HCT116 (cell line): ENCODE measurements around the gene SPATA25. TPM values are rescaled to one million over a fixed set of nuclear protein-coding genes. Genes with fewer than 3 reads are reported as not detected.

Experiments used
- ATAC-seq: fragments of 200-7000 bp; cut with Tn5 transposase; 2 replicates; pipeline ENCODE4 v1.9.1; 2020; ENCODE audit warnings: mild to moderate bottlenecking, moderate library complexity
- BruUV-seq: library from RNA; stranded (reverse); fragments of 400-500 nt; replicated peaks from 2 replicates; lab custom pipeline; 2021; lab: Mats Ljungman, UMichigan
- CTCF ChIA-PET: fragments of 300-600 bp; sonication (Branson Sonifier 250); formaldehyde crosslinking; loops from one replicate; lab custom pipeline; 2021; ENCODE audit warnings: antibody characterized with exemption; lab: Charles Lee
- POLR2A ChIA-PET: fragments of 300-600, 350-600 bp; sonication (Branson Sonifier 250); formaldehyde crosslinking; loops from one replicate; lab custom pipeline; 2021; ENCODE audit warnings: antibody characterized with exemption; lab: Charles Lee
- RAD21 ChIA-PET, 2 experiments: fragments of 300-600 bp; sonication (Branson Sonifier 250); formaldehyde crosslinking; loops; one replicate each; lab custom pipeline; 2023; ENCODE audit warnings: low total read pairs in 2 of 2; ENCODE audit not compliant: uncharacterized antibody in 2 of 2, unreplicated experiment in 2 of 2, low non-redundant PET in 1 of 2; lab: Charles Lee
- DNase-seq: peaks from one replicate; pipeline ENCODE4 v3.0.0-alpha.2; 2010; ENCODE audit warnings: low read depth, low spot score
- H2AFZ ChIP-seq: fragments of 200-600 bp; shearing (Covaris generic), sonication (generic); 2 replicates; pipeline ENCODE4 v1.6.1; 2017; ENCODE audit warnings: low read depth, mixed run types, mixed read lengths, antibody characterized with exemption, low read length; ENCODE audit not compliant: poor library complexity, severe bottlenecking
- H3K27ac ChIP-seq: 2 replicates; pipeline ENCODE4 v1.5.1; 2012; ENCODE audit warnings: low read depth, low read length
- H3K27me3 ChIP-seq: fragments of 200-600 bp; sonication (generic); 2 replicates; pipeline ENCODE4 v1.6.1; 2016; ENCODE audit warnings: mixed run types, low read length, mixed read lengths; ENCODE audit not compliant: insufficient read depth
- H3K36me3 ChIP-seq, 2 experiments: fragments of 200-500 bp in 1 of 2; fragments of 200-600 bp in 1 of 2; sonication (Bioruptor generic) in 1 of 2; sonication (generic) in 1 of 2; 2 replicates each; pipeline versions ENCODE4 v1.5.1 to v1.6.1; 2014 to 2016; ENCODE audit warnings: low read length in 2 of 2, inconsistent platforms in 1 of 2, mixed read lengths in 1 of 2, mixed run types in 1 of 2; ENCODE audit not compliant: insufficient read depth in 2 of 2, control insufficient read depth in 1 of 2
- H3K4me1 ChIP-seq, 2 experiments: fragments of 200-600 bp in 1 of 2; sonication (generic) in 1 of 2; 2 replicates each; pipeline versions ENCODE4 v1.5.1 to v1.6.1; 2012 to 2017; ENCODE audit warnings: low read length in 2 of 2, inconsistent platforms in 1 of 2, mild to moderate bottlenecking in 1 of 2, mixed read lengths in 1 of 2, mixed run types in 1 of 2, moderate library complexity in 1 of 2; ENCODE audit not compliant: insufficient read depth in 2 of 2, control insufficient read depth in 1 of 2
- H3K4me2 ChIP-seq: fragments of 200-600 bp; sonication (generic); 2 replicates; pipeline ENCODE4 v1.6.1; 2017; ENCODE audit warnings: mixed run types, low read length, mixed read lengths
- H3K4me3 ChIP-seq, 2 experiments: fragments of 200-600 bp in 1 of 2; sonication (generic) in 1 of 2; replicated peaks in 1 of 2; 2 replicates each; pipeline ENCODE4 v1.5.1; 2011 to 2016; ENCODE audit warnings: low read length in 2 of 2, control low read depth in 1 of 2, low read depth in 1 of 2, mild to moderate bottlenecking in 1 of 2, mixed read lengths in 1 of 2, mixed run types in 1 of 2
- H3K79me2 ChIP-seq: fragments of 200-600 bp; sonication (generic); 2 replicates; pipeline ENCODE4 v1.6.1; 2017; ENCODE audit warnings: mild to moderate bottlenecking, mixed run types, low read length, moderate library complexity, mixed read lengths; ENCODE audit not compliant: insufficient read depth
- H3K9ac ChIP-seq: fragments of 200-600 bp; sonication (generic); 2 replicates; pipeline ENCODE4 v1.6.1; 2016; ENCODE audit warnings: low read length, mixed read lengths
- H3K9me2 ChIP-seq: fragments of 200-600 bp; sonication (generic), shearing (Covaris generic); 2 replicates; pipeline ENCODE4 v1.6.1; 2017; ENCODE audit warnings: mixed run types, mild to moderate bottlenecking, moderate library complexity; ENCODE audit not compliant: insufficient read depth
- H3K9me3 ChIP-seq, 2 experiments: fragments of 200-500 bp in 1 of 2; fragments of 200-600 bp in 1 of 2; sonication (Bioruptor generic) in 1 of 2; sonication (generic) in 1 of 2; 2 replicates each; pipeline ENCODE4 v1.6.1; 2014 to 2017; ENCODE audit warnings: low read length in 2 of 2, mixed read lengths in 2 of 2, inconsistent platforms in 1 of 2, low read depth in 1 of 2, mild to moderate bottlenecking in 1 of 2, mixed run types in 1 of 2, moderate library complexity in 1 of 2; ENCODE audit not compliant: control insufficient read depth in 1 of 2, insufficient read depth in 1 of 2
- H4K20me1 ChIP-seq: fragments of 200-600 bp; sonication (generic), shearing (Covaris generic); 2 replicates; pipeline ENCODE4 v1.6.1; 2017; ENCODE audit warnings: mixed run types, mild to moderate bottlenecking, moderate library complexity; ENCODE audit not compliant: insufficient read depth
- ATF3 ChIP-seq: IDR thresholded peaks from 2 replicates; pipeline ENCODE4 v1.6.1; 2012
- CEBPB ChIP-seq: IDR thresholded peaks from 2 replicates; pipeline ENCODE4 v1.6.1; 2012; ENCODE audit warnings: low read depth
- EGR1 ChIP-seq: IDR thresholded peaks from 2 replicates; pipeline ENCODE4 v1.6.1; 2012; ENCODE audit warnings: low read depth
- EZH2 ChIP-seq: fragments of 200-600 bp; sonication (generic); IDR thresholded peaks from 2 replicates; pipeline ENCODE4 v1.6.1; 2017; ENCODE audit warnings: antibody characterized with exemption, mixed run types
- EZH2phosphoT487 ChIP-seq: fragments of 200-600 bp; IDR thresholded peaks from 2 replicates; pipeline ENCODE4 v1.6.1; 2018; ENCODE audit warnings: antibody characterized with exemption, borderline replicate concordance
- FOSL1 ChIP-seq: IDR thresholded peaks from 2 replicates; pipeline ENCODE4 v1.6.1; 2012; ENCODE audit warnings: low read depth
- JUND ChIP-seq: IDR thresholded peaks from 2 replicates; pipeline ENCODE4 v1.6.1; 2012
- POLR2AphosphoS5 ChIP-seq: IDR thresholded peaks from 2 replicates; pipeline ENCODE4 v1.6.1; 2011; ENCODE audit warnings: mild to moderate bottlenecking, low read depth, low read length, moderate library complexity
- SIN3A ChIP-seq: IDR thresholded peaks from 2 replicates; pipeline ENCODE4 v1.6.1; 2012; ENCODE audit warnings: low read depth
- SP1 ChIP-seq: IDR thresholded peaks from 2 replicates; pipeline ENCODE4 v1.6.1; 2012; ENCODE audit warnings: low read depth
- SRF ChIP-seq: IDR thresholded peaks from 2 replicates; pipeline ENCODE4 v1.6.1; 2012; ENCODE audit warnings: low read depth
- TCF7L2 ChIP-seq: IDR thresholded peaks from 2 replicates; pipeline ENCODE4 v1.7.0; 2011; ENCODE audit warnings: borderline replicate concordance, inconsistent platforms; ENCODE audit not compliant: insufficient read depth, insufficient read length; ENCODE audit errors: extremely low read depth
- ZFX ChIP-seq: fragments of 450-650 bp; IDR thresholded peaks from 2 replicates; pipeline ENCODE4 v1.6.1; 2017
- ZNF274 ChIP-seq: fragments of 200-500 bp; sonication (Bioruptor generic); IDR thresholded peaks from 2 replicates; pipeline ENCODE4 v1.6.1; 2014; ENCODE audit warnings: mild to moderate bottlenecking, low read depth, low read length, inconsistent platforms
- intact Hi-C: fragments of 100-400 bp; cut with micrococcal nuclease; formaldehyde crosslinking; loops from 2 replicates; pipeline ENCODE4 v1.10.0; 2022
- total RNA-seq: library from RNA; stranded (reverse); gene quantifications from one replicate; pipeline ENCODE4 v1.2.1, GENCODE V29; 2021; ENCODE audit not compliant: unreplicated experiment
- TF ChIP-seq, protein P1 (sequence below): IDR thresholded peaks from 2 replicates; pipeline ENCODE4 v1.6.1; 2011; ENCODE audit warnings: mild to moderate bottlenecking, low read length, moderate library complexity; ENCODE audit not compliant: insufficient replicate concordance; ENCODE audit errors: extremely low read depth

The SPATA25 gene
- total RNA-seq, 1 experiment from 2014 or later: 0.42 TPM

DNA sequence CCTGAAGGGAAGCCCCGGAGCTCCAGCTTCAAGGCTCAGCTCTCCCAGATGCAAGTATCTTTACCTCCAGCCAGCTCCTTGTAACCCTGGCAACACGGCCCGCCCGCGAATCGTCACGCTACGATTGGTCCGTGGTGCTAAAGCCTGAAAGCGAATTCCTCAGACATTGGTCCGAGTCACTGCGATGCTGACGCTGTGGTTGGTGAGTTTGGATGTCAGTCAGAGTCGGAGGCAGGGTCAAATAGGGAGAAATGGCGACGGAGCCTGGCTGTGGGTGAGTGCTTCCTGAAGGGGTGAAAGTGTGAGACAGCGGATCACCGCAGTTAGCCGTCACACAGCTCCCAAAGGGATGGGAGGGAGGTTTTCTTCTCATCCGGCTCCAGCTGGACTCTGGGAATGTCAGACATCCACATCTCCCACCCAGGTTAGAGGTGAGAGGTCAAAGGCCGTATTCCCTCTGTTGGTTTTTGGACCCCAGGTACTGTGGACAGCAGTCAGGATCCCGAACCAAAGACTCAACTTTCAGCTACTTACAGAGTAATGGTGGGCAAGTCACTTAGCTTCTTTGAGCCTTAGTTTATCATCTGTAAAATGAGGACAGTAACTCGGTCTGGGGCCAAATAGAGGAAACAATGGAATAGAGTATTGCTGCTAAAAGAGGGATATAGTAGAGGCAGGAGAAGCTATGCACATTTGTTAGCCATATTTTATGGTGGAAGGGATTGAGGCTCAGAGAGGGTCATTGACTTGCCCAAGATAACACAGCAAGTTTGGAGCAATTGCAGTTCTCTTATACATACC is 6.2 kb downstream of the SPATA25 start, which contains the start of gene ZSWIM1 (continued):
- TF ChIP-seq EZH2 (no peak), EGR1 (no peak), SRF (no peak), TCF7L2 (no peak), ZFX (no peak)

GRCh38 chr20:45878076-45878761 is 9.2 kb downstream of the SPATA25 start:
- RAD21 ChIA-PET: no interaction called here

More at GRCh38 chr20:45878076-45878761, 9.2 kb downstream of the SPATA25 start:
- peaks cover 16% of the 10 kb centered on the region for H3K79me2 ChIP-seq
- intact Hi-C loops: no loop called here
- no peak overlapping the region for H3K27ac ChIP-seq
- H3K9ac ChIP-seq: no peak overlapping the region
- H4K20me1 ChIP-seq: no peaks in the 10 kb centered on the region
- POLR2A ChIA-PET: no interaction called here
- no TSS peak for BruUV-seq
- TF ChIP-seq CEBPB (no peak), FOSL1 (no peak), SIN3A (no peak), POLR2AphosphoS5 (no peak), SP1 (no peak), ATF3 (no peak), ZNF274 (no peak), EZH2phosphoT487 (no peak), SRF (no peak), JUND (no peak)
- TF ChIP-seq, protein P1, sequence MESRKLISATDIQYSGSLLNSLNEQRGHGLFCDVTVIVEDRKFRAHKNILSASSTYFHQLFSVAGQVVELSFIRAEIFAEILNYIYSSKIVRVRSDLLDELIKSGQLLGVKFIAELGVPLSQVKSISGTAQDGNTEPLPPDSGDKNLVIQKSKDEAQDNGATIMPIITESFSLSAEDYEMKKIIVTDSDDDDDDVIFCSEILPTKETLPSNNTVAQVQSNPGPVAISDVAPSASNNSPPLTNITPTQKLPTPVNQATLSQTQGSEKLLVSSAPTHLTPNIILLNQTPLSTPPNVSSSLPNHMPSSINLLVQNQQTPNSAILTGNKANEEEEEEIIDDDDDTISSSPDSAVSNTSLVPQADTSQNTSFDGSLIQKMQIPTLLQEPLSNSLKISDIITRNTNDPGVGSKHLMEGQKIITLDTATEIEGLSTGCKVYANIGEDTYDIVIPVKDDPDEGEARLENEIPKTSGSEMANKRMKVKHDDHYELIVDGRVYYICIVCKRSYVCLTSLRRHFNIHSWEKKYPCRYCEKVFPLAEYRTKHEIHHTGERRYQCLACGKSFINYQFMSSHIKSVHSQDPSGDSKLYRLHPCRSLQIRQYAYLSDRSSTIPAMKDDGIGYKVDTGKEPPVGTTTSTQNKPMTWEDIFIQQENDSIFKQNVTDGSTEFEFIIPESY: no peak
- no peak overlapping the region for H2AFZ ChIP-seq
- H3K4me2 ChIP-seq: no peak overlapping the region
- no peak for DNase-seq
- no peaks in the 10 kb centered on the region for H3K27me3 ChIP-seq
- 0 out of 4 replicates have a peak, but pooled peaks cover 0 to 8% of the 10 kb centered on the region in 2 experiments for H3K4me1 ChIP-seq
- CTCF ChIA-PET: no interaction called here
- no peak for ATAC-seq
- H3K9me3 ChIP-seq: no peaks in the 10 kb centered on the region
- no peak overlapping the region for H3K4me3 ChIP-seq
- peaks cover 3 to 10% of the 10 kb centered on the region in 2 experiments; a peak in 1 of 4 replicates for H3K36me3 ChIP-seq
- H3K9me2 ChIP-seq: no peaks in the 10 kb centered on the region
